ENCODE measurements around the gene TNP1.

TNP1 gene

DNA sequence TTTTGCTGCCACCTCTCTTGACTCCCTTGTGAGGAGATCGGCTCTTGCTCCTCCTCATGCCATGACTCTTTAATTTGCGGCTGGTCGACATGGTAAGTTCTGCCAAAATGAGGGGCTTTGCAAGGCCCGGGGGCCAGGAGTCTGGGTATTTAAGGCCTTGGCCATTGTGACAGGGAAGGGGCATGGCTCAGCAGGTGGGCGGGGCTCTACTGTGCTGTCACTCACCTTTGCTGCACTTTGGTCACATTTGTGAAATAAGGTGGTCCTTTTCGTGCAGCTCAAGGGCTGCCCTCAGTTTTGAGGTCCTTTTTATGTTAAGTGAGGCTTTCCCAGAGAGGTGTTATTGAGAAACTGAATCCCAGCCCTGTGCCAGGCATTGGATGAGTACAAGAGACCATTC lies at the start of gene TNP1:
Gene TNP1 (minus strand): TSS at position 121 of the 400 bp plus-strand sequence. CDS start 30 bp downstream, at position 91.
- DNase-seq (ENCODE audit: low spot score): no peak

- DNase-seq (ENCODE audit: low spot score): no peak
Observed at GRCh38 chr2:216908300-216908699, 48.4 kb upstream of the TNP1 start.

GRCh38 chr2:216905649-216906329 lies 45.9 kb upstream of the TNP1 start:
- DNase-seq (ENCODE audit: low spot score): no peak

DNA sequence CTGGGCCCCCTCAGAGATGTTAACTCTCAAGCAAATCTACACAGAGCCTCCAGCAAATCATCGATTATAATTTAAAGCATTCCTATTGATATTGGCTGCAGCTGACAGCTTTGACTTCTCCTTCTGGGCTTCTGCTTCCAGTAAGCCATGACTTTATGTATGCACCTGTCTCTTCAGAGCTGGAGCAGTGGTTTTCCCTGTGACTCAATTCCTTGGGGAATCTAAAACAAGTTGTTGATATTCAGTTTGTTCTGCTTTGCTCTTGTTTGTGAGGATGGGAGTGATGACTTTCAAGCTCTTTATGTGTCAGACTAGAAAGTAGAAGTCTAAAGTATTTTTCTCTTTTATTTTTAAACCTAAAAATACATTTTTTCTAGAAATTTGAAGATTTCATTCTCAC lies 45.1 kb upstream of the TNP1 start:
- no peak for DNase-seq (ENCODE audit: low spot score)

- DNase-seq (ENCODE audit: low spot score): no peak
Observed at GRCh38 chr2:216904554-216904953, 44.7 kb upstream of the TNP1 start.

GRCh38 chr2:216903470-216903869 lies 43.6 kb upstream of the TNP1 start:
- no peak for DNase-seq (ENCODE audit: low spot score)

GRCh38 chr2:216901273-216901672 lies 41.4 kb upstream of the TNP1 start:
- DNase-seq (ENCODE audit: low spot score): no peak

DNA sequence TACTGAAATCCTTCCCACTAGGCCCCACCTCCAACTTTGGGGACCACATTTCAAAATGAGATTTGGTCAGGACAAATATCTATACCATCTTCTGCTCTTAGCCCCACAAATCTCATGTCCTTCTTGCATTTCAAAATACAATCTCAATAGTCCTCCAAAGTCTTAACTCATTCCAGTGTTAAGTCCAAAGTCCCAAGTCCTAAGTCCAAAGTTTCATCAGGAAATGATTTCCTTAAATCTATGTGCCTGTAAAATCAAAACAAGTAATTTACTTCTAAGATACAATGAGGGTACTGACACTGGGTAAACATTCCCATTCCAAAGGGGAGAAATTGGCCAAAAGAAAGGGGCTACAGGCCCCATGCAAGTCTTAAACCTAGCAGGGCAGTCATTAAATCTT lies 40.5 kb upstream of the TNP1 start:
- no peak for DNase-seq (ENCODE audit: low spot score)

DNA sequence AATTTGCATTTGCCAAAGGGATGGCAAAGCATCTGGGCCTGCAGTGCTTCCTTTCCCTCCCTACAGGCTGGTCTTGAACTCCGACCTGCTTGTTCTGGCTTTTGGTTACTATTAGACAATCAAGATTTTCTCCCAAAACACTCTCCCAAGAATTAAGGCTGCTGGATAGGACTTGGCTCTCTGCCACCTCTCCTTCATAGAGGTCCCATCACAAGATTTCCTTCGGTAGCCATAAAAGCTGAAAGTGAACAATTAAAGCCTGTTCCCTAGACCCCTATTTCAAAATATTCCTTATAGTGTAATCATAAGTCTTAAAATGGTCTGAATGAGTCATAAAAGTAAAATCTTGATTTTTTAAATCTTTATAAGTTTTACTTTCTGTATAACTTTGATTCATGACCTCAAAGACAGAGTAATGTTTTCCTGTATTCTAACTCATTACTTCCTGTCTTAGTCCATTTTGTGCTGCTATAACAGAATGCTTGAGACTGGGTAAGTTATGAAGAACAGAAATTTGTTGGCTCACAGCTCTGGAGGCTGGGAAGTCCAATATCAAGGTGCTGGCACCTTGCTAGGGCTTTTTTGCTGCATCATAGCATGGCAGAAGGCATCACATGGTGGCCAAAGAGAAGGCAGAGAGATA lies 37.8 kb upstream of the TNP1 start:
- DNase-seq (ENCODE audit: low spot score): no peak

GRCh38 chr2:216890138-216890537 lies 30.3 kb upstream of the TNP1 start:
- no peak for DNase-seq (ENCODE audit: low spot score)

DNA sequence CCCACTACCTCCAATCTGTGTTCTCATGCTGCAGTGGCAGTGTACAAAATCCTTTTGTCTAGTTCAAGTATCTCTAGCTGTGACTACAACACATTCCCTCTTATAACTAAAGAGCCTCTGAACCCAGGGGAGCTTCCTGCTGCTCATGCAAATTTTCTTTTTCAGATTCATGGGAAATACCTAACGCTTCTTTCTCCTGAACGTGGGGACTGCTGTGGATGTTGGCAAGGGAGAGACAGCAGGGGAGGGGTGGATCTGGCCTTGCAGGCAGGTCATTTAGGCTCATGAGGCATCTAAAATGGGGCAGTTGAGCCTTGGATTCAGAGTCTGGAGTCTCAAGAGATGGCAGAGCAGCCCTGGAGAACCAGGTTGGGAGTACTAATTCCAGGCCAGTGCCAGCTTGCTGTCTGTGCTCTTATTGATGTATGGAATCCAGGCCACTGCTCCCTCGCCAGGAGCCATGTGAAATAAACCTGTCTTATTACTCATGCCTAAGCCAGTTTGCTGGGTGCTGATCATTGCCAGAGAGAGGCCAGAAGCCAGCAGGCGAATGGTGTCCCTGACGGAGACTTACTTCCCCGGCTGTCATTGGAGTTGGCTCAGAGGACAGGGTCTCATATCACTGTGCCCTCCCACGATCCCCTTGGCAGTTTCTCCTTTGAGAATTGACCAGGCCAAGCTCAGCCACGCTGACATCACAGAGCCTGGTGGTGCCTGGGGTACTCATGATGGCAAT lies 29.2 kb upstream of the TNP1 start:
- no peak for DNase-seq (ENCODE audit: low spot score)

DNA sequence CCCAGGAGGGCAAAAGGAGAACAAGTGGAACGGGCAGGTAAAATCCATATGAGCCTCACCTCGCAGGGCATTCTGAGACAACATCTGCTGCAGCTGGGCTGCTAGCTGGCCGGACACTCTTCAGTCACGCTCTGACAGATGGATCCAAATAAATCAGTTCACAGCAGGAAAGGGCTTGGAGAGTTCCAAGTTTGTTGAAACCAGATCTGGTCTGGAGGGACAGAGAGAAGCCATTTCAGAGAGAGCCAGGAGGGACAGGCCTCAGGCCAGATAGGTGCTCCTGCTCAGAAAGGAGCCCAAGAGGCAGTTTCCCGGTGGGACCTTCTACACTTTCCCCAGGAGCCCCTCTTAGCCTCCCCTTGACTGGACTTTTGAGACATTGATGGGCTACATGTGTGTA lies 28.2 kb upstream of the TNP1 start:
- no peak for DNase-seq (ENCODE audit: low spot score)

- DNase-seq (ENCODE audit: low spot score): no peak
Observed at GRCh38 chr2:216887138-216887537, 27.3 kb upstream of the TNP1 start.

GRCh38 chr2:216885117-216885553 lies 25.3 kb upstream of the TNP1 start:
- no peak for DNase-seq (ENCODE audit: low spot score)

DNA sequence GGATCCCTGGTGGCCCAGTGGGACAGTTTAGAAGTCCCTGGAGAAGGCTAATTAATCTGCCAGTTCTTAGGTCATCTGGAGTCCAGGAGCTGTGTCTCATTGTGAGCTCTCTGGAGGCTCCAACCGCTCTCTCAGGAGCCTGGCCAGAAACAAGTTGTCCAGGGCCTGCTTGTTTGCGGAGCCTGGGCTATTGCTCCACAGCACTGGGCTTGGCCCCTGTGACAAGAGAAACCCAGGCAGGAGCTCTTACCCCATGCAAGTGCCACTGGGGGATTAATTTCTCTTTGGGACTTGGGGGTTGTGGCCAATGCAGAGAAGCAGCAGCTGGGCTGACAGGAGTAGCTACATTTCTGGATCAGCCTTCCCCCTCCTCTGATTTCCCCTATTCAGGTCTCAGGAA lies 24.5 kb upstream of the TNP1 start:
- DNase-seq (ENCODE audit: low spot score): no peak

- DNase-seq (ENCODE audit: low spot score): no peak
Observed at GRCh38 chr2:216882876-216883275, 23.0 kb upstream of the TNP1 start.

DNA sequence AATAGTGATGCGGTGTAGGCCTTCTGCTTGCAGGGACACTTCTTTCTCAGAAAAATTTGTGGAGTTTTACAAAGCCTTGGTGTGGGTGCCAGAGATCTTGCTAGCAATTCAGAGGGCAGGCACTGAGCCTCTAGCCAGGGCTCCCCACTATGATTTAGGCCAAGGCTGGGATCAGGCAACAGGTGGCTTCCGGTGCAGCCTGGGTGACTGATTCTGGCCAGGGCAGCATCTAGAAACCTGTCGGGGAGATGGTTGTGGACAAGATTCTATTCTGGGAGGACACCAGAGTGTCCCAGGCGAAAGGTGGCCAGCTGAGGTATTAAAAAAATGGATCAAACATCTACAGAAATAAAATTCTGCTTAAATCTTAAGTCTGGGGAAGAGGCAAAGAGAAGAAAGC lies 21.5 kb upstream of the TNP1 start:
- no peak for DNase-seq (ENCODE audit: low spot score)

DNA sequence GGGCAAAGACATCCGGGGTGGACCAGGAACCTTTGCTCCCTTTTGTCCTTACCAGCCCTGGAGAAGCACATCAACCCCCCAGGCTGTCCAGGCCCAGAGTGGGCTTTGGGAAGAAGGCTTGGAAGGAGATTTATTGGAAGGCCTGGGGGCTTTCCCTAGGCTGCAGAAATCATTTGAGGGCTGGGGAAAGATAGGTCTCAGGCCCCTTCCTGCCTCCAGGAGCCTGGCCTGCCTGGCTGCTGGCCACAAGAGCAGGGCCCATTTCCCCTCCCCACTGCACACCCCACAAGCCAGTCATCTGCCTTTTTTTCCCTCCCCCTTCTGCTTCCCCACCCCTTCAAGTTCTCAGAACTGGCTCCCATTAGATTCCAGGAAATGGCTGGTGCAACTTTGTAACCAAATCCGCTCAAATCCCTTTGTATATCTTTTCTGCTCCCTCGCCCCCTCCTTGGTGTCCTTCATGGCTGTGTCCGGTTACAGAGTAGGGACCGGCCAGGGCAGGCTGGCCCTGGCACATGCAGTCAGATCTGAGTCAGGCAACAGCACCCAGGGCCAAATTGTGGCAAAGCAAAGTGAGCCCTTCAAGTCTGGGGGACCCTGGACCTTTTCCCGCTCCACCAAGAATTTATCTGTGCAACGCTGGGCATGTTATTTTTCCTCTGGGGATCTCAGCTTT lies 20.8 kb upstream of the TNP1 start:
- no peak for DNase-seq (ENCODE audit: low spot score)

GRCh38 chr2:216879727-216880508 lies 20.1 kb upstream of the TNP1 start:
- no peak for DNase-seq (ENCODE audit: low spot score)

GRCh38 chr2:216878072-216878471 lies 18.2 kb upstream of the TNP1 start:
- DNase-seq (ENCODE audit: low spot score): no peak

DNA sequence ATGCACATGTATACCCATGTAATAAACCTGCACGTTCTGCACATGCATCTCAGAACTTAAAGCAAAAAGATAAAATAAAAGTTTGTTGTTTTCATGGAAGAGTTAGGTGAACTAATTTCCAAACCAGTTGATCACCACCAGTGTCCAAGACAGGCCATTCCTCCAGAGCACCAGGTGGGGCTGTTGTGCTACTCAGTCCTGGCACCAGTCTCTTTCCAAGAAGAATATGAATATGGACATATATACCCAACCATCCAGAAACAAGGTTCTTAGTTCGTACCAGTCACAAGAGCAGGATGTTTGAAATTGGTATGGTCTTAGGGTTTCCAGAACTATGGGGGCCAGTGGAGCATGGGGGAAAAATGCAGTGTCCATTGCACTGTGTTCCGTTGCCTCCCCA lies 17.2 kb upstream of the TNP1 start:
- no peak for DNase-seq (ENCODE audit: low spot score)

GRCh38 chr2:216875862-216876261 lies 16.0 kb upstream of the TNP1 start:
- no peak for DNase-seq (ENCODE audit: low spot score)
